Measurements from ENCODE around the gene OGFRL1.
A peak's percentile ranks its signal among the peaks of the same experiment; 100 is the strongest.

OGFRL1 gene

DNA sequence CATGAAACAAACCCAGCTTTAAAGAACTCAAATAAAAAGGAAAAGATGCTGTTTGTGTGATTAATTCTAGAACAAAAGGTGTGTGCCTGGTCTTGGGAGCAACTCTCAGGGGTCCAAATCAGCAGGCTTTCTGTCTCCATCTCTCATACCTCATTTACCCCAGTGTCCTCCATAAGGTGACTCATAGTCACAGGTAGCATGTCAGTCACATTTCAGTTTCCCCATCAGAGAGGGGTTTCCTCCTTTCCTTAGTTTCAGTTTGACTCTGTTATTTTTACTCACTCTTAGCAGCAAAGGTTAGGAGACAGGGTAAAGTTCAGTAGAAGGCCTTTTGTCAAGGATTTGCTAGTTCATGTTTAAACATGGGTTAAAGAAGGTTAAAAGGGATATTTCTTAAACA lies 46.2 kb downstream of the OGFRL1 start:
- DNase-seq (ENCODE audit: low read depth), result no peak

DNA sequence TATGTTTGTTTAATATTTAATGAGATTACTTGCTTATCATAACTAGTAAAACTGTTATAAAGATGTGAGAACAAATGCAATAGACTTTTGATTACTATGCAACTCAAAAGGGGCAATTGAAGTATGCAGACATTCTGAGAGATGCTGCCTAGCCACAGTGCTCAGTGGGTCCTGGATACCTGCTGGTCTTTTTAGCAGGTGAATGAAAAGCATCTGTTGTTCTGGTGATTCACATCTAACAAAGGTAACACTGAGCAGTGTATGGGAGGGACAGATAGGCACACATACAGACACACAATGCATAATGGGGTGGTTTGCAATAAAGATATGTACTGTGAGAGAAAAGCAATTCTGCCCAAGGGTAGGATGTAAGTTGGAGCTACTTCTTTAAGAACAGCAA lies 46.9 kb downstream of the OGFRL1 start:
- DNase-seq (ENCODE audit: low read depth), result no peak

DNA sequence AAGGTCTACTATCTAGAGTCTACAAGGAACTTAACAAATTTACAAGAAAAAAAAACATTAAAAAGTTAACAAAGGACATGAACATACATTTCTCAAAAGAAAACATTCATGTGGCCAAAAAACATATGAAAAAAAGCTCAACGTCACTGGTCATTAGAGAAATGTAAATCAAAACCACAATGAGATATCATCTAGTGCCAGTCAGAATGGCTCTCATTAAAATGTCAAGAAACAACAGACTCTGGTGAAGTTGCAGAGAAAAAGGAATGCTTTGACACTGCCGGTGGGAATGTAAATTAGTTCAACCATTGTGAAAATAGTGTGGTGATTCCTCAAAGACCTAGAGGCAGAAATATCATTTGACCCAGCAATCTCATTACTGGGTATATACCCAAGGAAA lies 48.3 kb downstream of the OGFRL1 start:
- no peak for DNase-seq (ENCODE audit: low read depth)

DNA sequence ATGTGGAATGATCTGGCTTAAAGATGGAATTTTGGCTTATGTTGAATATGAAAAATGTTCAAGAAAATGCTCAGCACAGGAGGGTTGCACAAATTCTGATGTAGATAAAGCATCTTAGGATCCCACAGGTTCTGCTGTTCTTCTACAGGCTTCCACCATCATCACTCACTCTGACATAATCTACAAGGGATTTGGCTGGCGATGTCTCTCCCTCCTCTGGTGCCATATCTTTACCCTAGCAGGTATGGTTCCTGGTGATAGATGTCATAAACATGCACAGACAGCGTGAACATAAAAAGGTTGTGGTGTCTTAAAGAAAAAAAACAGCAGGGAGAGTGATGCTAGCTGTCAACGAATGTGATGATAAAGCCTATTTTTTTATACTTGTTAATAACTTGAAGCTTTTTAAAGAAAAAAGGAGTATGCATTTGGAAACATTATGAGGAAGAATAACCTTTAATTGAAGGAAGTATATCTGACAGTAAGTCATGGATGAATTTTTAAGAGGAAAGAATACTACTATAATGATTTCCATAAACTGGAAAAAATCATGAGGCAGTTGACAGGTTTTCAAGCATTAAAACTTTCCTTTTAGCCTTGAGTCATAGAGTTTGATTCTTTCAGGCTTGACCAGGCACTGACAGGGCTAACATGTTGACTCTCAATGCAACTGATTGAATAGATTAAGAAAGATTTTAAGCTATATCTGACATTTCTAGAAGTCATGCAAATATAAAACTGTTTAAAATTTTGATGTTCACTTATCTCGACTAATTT lies 50.1 kb downstream of the OGFRL1 start:
- DNase-seq (ENCODE audit: low read depth), result no peak

DNA sequence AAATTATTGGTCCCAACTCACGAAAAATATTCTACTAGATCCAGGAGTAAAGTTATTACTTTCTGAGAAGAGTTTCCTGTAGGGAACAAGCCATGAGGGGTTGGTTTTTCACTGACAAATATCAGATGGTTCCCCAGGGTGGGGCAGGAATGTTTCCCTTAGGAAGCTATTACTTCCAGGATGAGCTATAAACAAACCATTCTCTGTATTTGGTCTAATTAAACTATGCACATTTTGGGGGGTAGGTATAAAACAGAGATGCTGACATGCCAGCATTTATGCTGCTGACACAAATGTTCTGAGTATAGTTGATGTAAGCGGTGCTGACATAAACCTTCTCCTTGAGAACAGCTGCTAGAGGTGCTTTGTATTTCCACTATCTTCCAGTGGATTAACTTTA lies 54.2 kb downstream of the OGFRL1 start:
- DNase-seq (ENCODE audit: low read depth), result no peak

DNA sequence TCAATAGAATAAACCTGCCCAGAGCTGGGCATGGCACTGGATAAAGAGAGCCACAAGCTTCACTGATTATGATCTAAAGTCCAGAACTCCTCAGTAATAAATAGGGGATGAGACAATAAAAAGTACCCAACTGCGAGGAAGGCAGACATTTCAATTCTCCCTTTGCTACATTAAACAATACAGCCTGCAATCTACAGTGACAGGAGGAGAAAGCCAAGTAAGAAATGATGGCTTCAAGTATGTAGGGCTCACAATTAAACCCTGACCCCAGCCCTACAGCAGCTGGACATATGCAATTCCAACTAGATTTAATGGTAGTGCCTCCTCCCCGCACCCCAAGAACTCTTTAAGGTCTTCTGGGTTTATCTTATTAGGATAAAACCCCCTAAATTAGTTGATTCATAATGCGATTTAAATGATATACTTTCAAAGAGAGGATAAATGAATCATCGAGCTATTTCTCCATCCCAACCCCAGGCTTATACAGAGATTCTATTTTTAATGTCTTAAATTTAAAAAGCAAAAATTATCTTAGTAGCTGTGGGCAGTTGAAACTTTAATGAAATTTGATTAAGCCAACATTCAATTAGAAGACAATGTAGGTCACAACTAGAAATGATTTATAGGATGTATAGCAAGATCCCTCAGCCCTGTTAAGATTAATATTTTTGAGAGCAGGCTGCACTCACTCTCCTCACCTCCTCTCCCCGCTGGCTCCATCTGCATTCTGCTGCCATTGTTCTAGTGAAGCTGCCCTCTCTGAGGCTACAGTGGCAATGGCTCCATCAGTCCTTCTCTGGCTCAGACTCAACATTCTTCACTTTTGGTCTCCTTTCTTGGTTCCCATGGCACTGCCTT lies 57.1 kb downstream of the OGFRL1 start:
- no peak for DNase-seq (ENCODE audit: low read depth)

DNA sequence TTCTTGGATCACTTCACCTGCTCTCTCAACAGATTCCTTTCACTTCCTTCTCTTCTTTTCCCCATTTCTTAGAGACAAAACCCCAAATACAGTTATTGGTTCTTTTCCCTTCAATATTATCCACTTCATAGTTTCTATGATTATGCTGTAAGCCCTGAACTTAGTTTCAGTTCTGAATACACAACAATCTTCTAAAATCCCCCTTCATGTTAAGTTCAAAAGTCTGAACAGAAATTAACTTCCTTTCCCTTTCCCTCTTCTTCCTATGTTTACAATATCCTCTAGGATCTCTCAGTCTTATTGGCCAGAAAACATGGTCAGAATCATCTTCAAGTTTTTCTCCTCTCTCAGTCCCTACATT lies 57.7 kb downstream of the OGFRL1 start:
- DNase-seq (ENCODE audit: low read depth), result no peak

DNA sequence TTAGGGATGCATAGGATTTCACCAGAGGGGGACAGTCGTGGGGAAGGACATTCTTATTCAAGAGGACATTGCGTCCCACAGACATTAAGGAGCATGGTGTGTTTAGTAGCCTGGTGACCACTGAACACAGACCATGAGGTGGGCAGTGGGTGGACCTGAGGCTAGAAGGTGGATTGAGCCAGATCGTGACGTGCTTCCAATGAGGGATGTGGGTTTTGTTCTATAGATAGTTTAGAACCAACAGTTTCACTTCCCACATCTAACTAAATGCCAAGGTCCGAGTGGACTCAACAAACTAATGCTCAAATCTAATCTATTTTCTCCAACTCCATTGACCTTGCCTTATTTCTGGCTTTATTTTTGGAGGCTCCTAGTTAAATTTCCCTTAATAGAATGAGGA lies 58.5 kb downstream of the OGFRL1 start:
- no peak for DNase-seq (ENCODE audit: low read depth)

DNA sequence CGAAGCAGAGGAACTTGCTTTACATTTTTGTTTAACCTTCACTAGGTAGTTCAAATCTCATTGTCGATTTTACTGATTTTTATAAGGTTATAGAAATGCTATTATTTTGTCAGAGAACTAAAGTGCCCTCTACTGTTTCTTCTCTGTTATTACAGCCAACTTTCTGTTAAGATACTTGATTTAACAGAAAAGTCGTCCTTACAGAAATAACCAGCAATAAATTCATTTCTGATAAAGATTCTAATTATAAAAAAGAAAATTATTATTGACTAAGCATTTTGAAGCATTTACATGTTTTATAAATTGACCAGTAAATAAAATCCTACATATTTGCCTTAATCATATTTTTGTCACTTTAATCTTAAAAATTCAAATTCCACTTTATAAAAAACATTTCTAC lies 60.8 kb downstream of the OGFRL1 start:
- peak; percentile 19 for DNase-seq (ENCODE audit: low read depth)

DNA sequence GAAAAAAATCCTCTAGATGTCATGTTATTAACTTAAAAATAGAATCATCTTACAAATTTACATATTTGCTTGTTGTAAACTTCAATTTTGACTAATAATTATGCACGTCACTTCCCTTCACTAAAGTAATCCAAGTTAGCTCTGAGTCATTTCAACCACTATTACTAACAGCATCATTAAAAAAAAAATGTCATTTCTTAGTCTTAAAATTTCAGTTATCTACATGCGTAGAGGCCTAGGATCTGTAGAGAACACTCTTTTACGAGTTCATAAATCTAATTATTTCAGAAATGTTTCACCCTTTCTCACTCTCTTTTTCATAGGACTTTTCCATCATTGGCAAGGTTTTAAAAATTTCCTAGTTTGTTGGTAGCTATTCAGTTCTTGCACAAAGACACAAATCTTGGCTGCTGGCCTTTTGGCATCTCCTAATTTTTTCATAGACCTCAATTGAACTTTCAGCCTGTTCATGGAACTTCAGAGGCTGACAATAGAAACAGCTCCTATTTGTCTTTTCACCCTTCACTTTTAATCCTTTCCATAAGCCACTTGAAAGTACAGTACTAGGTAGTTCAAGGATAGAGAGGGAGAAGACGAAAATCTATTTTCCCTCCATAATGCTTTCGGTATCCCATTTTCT lies 61.5 kb downstream of the OGFRL1 start:
- DNase-seq (ENCODE audit: low read depth), result peak; percentile 55

DNA sequence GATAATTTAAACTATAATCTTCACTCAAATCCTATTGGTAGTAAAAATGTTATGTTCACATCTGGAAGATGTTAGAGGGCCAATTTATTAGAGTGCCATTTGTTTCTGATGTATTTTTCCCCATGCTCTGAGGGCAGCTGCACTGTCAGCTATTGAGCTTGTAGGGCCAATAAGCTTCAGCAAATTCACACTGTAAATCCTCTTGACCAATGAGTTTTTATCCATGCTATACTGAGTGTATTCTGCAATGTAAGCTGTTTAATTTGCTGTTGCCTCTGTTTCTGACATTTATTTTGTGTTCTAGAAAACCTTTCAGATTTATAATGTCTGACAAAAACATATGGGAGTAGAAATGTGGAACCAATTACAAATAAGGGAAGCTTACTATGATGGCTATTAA lies 62.6 kb downstream of the OGFRL1 start:
- no peak for DNase-seq (ENCODE audit: low read depth)

All from stromal cell of bone marrow (primary cell).